Measurements from ENCODE around the gene PTPRN2.
"Not testable (repeated sequence)": the region's sequence is repeated elsewhere in the genome, so short reads cannot be mapped to it uniquely, and the experiment has no call there.

The PTPRN2 gene

DNA sequence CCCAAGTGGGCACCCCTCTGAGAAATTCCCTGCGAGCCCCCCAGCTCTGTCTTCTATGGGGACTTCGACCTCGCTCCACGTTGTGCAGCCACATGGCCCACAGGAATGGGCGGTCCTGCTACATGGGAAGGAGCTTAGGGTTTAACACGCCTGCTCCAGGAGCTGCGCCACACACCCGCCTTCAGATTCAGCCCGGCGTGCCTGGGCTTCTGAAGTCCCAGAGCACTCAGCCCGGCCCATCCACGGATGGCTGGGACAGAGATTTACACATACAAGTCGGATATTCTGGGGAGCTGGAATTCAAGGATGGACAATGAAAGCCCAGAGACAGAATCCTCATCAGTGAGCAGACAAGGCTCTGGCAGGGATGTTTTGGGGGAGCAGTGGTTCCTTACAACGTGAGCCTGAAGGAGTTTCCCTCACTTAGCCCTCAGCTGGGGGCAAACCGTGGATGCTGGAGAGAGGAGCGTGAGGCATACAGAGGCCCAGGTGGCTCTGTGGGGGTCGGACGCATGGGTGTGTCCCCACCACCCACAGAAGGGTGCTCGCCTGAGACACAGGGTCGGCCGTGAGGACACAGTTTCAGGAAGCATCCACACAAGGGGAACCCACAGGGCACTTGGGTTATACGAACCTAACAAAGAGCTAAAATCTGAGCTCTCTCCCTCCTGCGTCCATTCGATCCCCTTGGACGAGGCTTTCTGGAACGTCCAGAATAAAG is 877.9 kb downstream of the PTPRN2 start:
- no peak for DNase-seq

GRCh38 chr7:157708919-157709295 is 878.7 kb downstream of the PTPRN2 start:
- no peak for DNase-seq

DNA sequence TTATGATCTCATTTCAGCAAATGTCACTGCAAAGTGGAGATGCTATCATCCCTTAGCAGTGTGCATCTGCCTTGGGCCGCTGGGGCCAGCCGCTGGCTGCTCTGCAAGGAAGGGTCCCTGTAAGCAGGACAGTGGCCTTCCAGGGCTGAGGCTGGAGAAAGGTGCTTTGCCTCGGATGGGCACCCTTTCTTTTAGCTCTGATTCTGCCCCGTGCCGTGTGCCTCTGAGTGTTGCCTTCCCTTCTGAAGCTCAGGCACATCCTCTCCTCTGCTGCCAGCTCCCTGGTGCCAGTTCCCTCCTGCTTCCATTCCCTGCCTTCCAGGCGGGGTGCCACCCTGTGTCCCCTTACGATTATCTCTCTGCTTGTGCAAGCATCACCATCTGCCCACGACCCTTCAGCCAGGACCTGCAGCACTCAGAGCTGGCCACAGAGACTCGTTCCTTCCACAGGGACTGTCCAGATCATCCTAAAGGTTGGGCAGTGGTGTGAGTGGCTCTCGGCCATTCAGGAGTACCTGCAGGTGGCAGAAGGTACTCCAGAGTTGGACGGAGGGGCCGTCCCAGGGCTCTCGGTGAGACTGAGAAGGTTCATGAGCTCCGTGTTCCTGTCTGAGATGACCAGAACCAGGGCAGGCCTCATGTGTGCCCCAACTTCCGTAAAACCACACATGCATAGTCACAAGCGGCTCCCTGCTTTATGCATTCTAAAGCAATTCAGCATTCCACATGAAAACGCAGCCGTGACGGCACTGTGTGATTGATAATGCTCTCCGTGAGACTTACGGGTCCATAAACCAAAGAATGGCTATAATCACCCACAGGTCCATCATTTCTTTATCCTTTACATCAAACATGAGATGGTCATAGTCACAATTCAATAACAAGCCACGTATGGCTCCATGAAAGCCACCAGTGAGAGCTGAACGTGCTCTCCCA is 879.4 kb downstream of the PTPRN2 start:
- DNase-seq, result no peak

GRCh38 chr7:157704365-157704764 is 883.3 kb downstream of the PTPRN2 start:
- DNase-seq, result no peak

GRCh38 chr7:157703534-157704195 is 884.0 kb downstream of the PTPRN2 start:
- DNase-seq, result no peak

GRCh38 chr7:157703131-157703530 is 884.5 kb downstream of the PTPRN2 start:
- DNase-seq, result no peak

DNA sequence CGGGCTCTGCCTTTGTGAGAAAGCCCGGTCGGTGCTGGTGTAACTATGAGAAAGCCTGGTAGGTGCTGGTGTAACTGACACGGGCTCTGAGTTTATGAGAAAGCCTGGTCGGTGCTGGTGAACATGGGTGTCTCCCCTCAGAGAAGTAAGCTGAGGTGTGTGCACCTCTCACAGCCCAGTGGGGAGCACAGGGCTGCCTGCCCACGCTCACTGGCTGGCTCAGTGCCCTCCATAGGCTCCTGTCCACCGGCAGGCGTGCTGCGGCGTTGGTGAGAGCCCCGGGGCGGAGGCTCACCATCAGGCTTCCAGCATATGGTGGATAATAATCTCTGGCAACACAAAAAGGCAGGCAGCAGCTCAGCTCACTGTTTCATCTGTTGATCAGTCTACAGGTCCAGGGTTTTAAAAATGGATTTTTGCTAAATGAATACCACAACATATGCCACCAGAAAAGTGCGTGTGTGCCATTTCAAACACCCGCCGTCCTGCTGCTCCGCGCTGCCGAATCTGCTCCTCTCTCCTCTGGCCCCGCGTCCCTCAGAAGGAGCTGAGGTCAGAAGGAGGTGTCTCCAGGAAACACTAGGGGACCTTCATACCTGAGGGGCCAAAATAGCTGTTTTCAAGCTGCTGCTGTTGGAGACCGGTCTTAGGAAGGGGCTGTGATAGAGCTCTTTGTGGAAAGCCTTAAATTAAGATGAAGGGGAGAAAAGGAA is 885.2 kb downstream of the PTPRN2 start:
- no peak for DNase-seq

- not testable (repeated sequence) for DNase-seq
These were observed 886.0 kb downstream of the PTPRN2 start for GRCh38 chr7:157701395-157702180.

DNA sequence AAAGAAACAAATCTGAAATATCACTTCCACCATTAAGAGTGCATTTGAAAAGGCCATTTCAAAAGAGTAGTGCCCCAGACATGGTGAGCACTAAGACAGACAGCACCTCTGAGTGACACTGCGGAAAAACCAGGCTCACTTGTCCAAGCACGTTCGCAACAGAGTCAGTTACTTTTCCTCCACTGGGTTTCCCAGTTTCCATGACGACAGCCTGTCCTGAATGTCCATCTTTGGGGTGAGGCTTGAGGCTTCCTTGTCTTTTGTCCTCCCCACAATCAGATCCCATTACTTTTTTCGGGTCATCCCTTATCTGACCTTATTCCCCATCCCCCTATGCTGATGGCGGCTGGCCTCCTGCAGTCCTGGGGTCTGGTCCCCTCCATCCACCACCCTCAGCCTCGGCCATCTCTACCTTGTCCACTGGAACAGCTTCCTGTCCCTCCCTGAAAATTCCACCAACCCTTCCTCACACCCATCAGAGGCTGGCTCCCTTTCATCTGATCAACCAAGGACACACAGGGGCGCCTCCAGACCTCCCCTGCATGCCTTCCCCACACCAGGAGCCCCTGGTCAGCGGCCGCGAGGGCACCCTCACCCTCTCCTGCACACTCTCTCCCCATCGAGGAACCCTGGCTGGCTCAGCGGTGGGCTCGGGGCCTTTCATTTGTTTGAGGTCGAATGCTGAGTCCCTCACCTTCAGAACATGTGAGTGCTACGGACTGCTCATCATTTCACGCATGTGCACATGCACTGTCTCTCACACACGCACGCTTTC is 887.2 kb downstream of the PTPRN2 start:
- no peak for DNase-seq

DNA sequence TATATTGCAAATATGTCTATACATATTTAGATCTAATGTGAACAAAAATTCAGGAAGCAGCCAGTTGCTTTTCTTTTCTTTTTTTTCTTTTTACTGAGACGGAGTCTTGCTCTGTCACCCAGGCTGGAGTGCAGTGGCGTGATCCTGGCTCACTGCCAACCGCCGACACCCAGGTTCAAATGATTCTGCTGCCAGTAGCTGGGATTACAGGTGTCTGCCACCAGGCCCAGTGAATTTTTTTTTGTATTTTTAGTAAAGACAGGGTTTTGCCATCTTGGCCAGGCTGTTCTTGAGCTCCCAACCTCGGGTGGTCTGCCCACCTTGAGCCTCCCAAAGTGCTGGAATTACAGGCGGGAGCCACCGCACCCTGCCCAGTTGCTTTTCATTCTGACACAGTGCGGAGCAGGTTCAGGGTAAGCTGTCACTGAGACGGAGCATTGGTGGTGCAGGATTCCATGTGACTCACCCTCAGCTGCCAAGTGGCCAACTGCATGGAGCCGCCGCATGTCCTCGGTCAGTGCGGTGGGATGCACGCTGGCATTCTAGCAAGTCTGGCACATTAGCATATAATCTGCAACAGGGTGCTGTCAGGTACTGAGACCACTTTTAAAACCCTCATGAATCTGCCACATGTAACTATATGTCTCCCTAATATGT is 888.1 kb downstream of the PTPRN2 start:
- DNase-seq, result peak; percentile 33

- not testable (repeated sequence) for DNase-seq
These were observed 890.3 kb downstream of the PTPRN2 start for GRCh38 chr7:157697287-157697686.

GRCh38 chr7:157695609-157696008 is 892.0 kb downstream of the PTPRN2 start:
- DNase-seq, result not testable (repeated sequence)

GRCh38 chr7:157694376-157694665 is 893.3 kb downstream of the PTPRN2 start:
- DNase-seq, result no peak

DNA sequence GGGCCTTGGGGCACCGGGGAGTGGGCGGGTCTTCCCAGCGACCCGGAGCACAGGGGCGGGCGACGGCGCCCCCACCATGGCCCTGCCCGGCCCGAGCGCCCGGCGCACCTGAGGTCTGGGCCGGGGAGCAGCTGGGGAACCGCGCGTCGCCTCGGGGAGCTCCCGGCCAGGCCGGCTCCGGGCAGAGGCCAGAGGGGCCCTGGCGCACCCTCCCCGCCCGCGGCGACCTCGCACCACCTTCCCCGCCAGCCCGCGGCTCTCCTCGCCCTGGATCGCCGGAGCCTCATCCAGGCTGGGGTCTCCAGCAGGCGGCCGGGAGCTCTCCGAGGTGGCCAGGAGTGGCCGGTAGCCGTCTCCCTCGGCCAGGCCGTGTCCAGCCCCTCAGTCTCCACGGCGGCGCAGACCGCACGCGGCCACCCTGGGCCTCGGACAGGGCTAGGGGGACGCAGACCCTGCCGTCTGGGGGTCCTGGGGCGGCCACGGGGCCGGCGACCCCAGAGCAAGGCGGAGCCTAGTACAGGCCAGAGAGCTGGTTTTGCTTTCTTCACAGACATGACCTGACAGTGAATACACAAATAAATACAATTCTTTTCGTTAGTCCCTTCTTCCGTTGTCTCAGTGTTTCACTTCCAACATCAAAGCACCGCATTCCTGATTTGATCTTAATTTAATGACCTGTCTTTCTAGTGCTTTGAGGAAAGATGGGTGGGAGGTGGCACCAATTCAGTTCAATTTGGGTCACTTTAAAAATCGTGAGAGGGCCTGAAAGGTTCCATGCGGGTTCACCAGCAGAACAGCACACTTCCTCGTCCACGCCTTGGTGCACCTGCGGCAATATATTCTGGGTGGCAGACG is 893.9 kb downstream of the PTPRN2 start:
- no peak for DNase-seq

DNA sequence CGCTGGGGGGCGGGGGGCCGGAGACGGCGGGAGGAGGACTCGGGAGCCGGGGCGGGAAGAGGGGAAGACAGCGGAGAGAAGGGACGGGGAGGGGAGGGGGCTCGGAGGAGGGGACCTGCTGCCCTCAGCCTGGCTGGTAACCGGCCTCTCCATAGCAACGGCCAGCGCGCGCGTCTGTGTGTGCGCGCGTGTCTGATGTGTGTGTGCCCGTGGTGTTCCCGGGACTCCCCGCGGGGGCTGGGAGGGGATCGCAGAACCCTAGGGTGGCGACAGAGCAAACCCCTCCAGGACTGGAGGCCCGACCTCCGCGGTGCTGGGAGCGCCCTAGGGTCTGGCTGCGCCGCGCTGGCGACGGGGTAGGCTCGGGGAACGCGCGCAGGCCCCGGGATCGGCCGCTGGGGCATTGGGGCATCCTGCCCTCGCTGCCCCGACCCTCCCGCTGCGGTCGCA is 894.5 kb downstream of the PTPRN2 start:
- no peak for DNase-seq

DNA sequence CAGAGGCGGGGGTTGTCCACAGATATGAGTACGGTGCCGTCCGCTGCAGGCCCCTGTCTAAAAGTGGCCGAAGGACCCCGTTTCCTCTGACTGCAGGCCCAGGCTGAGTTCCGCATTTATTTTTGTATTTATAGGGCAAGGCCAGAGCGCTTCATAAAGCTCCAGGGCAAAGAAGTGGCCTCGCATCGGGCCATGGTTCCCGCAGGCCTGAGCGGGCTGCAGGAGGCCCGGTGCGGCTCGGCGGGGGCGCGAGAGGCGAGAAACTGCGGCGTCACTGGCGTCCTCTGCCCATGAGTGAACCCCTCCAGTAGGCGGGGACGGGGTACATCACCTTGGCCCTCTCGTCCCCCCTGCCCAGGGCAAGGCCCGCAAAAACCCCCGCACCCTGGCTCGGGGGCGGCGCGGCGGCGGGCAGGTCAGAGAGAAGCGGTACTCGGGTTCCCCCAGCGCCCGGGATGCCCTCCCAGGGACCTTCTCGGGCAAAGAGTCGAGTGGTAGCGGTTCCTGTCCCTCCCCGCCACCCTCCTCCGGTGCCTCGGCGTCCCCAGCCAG is 895.1 kb downstream of the PTPRN2 start:
- DNase-seq, result no peak

DNA sequence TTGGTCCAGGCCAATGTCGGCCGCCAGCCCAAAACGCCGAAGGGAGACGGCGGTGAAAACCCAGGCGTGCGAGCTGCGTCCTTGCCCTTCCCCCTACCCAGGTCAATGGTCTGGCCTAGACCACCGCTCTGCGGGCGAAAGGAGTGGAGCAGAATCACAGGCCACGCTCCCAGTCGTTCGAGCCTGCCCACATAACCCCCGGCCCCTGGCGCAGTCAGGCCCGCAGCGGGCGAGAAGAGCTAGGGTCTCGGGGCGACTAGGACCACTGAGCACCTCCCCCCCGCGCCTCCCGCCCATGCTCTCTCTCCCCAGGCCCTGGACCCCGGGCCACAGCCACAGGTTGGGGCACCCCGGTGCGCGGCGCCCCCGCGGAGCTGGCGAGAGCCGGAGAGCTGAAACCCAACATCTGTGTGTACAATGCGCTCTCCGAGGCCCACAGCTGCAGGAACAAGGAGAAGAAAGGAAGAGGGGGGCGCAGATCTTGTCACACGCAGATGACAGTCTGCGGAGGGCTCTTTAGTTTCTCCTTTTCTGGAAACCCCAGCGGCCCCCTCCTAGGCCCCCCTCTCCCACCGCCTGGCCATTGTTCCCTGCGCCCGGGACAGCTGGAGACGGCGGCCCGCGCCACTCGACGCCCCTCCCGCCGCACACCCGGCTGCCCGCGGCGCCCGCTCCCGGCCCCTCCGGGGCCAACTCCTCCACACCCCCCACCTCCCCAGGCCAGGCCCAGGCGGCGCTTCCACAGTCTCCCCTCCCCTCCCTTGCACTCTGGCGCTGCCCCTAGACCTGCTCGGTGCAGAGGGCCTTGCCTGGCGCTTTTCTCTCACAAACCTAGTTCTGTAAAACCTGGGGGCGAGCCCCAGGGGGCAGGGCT is 895.8 kb downstream of the PTPRN2 start:
- DNase-seq, result no peak

DNA sequence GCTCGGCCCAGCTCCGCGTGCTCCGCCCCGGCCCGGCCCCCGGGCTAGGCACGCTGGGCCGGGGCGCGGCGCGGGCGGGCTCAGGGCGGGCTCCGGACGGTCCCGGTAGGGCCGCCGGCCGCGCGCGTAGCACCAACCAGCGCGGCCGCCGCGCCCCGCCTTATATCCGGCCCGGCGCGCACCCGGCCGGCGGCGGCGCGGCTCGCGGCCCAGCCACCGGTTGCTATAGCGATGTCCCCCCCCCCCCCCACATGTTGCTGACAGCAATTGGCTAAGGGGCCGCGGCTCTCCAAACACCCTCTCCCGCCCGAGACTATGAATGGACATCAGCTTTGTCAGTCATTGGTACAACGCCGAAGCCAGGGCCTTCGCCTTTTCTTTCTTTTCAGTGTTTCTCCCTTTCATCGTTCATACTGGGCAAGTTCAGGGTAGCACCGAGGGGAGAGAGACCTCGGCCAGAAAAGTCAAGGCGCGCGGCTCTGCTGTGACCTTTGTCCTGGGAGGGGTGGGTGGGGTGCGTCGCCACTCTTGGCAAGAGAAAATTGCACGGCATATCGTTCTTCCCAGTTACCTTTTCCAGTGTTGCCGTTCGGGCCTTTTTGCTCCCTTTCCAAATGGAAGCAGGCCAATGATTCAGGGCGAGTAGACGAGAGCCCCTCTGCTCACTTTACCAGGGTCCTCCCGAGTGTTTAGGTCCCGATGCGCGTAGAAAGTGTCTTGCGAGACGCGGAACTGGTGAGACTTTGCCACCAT is 896.6 kb downstream of the PTPRN2 start:
- peak; percentile 78 for DNase-seq
